HG03135 (cell line): ENCODE measurements around the gene MIER2.
"Not testable (repeated sequence)": the region's sequence is repeated elsewhere in the genome, so short reads cannot be mapped to it uniquely, and the experiment has no call there.

Source experiments
- ATAC-seq: cut with Tn5 transposase; IDR thresholded peaks from one replicate; pipeline ENCODE4 v1.9.1; 2021; ENCODE audit warnings: mild to moderate bottlenecking, moderate library complexity; ENCODE audit not compliant: unreplicated experiment

MIER2 gene, protein sequence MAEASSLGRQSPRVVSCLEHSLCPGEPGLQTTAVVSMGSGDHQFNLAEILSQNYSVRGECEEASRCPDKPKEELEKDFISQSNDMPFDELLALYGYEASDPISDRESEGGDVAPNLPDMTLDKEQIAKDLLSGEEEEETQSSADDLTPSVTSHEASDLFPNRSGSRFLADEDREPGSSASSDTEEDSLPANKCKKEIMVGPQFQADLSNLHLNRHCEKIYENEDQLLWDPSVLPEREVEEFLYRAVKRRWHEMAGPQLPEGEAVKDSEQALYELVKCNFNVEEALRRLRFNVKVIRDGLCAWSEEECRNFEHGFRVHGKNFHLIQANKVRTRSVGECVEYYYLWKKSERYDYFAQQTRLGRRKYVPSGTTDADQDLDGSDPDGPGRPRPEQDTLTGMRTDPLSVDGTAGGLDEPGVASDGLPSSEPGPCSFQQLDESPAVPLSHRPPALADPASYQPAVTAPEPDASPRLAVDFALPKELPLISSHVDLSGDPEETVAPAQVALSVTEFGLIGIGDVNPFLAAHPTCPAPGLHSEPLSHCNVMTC

DNA sequence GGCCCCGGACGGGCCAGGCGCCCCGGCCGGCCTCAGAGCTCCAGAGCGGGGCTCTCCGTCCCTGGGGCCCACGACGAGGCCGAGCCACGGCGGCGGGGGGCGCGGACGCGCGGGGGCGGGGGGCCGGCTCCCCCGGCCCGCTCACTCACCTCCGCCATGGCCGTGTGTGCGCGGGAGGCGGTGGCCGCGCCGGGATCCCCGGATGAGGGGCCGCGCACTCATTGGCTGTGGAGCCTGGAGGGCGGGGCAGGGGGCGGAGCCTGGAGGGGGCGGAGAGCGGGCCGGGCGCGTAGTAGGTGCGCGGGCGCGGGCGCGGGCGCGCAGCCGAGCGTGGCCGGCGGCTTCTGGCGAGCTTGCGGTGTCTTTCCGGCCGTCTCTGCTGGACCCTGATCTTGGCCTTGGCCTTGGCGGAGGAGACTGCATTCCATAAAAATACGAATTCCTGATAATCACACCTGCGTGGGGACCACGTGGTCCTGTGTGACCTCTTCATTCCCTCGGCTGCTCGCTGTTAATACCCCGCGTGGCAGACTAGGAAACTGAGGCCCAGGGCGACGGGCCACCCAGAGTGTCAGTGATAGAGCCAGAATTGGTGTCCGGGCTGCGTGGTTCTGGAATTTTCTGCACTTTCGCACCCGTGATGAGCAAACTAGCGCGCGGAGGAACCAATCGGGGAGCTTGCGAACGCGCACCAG lies at the start of gene MIER2:
MIER2 (minus strand) TSS at position 172 of the 695 bp plus-strand sequence; CDS start at position 158, 14 bp downstream.
- peak; percentile 69 for ATAC-seq

DNA sequence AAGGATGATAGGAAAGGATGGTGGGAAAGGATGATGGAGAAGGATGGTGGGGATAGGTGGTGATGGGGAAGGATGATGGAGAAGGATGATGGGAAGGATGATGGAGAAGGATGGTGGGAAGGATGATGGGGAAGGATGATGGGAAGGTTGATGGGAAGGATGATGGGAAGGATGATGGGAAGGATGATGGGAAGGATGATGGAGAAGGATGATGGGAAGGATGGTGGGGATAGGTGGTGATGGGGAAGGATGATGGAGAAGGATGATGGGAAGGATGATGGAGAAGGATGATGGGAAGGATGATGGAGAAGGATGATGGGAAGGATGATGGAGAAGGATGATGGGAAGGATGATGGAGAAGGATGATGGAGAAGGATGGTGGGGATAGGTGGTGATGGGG lies 49.0 kb upstream of the MIER2 start:
- not testable (repeated sequence) for ATAC-seq

DNA sequence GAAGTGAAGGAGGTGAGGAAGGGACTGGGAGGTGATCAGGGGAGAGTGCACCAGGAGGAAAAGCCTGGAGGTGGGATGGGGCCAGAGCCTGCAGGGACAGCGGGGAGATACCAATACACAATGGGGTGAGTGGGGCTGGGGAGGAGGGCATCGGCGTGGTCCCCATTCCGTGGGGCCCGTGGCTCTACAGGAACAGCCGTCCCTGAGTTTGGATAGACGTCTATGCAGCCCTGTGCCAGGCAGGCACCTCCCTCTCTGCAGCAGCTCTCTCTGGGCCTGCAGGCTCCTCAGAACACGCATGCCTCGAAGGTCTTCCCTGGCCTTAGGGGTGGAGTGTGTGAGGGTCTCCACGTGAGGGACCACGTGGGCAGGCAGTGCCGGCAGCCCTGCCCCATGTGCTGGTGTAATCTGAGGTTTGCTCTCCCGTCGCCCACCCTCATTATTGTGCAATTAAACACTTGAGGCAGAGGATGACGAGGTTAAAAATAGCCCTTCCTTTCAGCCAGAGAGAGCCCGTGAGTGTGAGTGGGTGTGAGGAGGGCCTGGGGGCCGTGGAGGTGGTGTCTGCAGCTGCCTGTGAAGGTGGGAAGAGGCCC lies 47.9 kb upstream of the MIER2 start:
- no peak for ATAC-seq

DNA sequence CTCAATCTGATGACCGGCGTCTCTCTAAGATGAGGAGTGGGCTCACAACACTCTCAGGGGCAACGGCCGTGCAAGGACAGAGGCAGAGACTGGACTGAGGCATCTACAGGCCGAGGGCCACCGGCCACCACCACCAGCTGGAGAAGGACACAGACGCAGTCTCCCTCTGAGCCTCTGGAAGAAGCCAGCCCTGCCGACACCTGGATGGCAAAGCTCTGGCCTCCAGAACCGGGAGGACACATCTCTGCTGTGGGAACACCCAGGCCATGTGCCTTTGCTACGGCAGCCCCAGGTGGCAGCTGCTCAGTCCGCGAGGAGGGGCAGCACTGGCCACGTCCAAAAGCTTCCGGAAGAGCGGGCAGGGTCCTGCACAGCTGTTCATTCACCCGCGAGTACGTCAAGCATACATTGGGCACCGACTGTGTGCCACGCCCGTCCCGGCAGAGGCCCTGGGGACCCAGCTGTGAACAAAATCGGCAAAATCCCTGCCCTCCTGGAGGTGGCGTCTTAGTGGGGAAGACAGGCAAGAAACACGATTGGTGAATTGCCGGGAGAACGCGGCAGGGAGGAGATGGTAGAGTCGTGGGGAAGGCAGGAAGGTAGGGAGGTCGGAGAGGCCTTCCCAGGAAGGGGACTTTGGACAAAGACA lies 47.3 kb upstream of the MIER2 start:
- no peak for ATAC-seq

DNA sequence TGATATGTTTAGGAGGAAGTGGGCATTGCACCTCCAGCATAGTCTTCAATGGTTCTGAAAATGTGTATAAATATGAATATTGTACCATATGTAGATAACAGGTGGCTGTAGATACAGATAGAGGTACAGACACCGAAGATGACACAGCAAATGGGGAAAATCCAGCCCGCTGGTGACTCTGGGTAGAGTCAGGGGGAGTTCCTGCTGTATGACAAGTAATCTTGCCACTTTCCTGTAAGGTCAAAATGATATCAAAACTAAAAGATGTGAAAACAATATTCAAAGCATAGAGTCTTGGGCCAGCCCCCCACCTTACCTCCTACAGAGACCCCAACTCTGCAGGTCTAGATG lies 46.6 kb upstream of the MIER2 start:
- ATAC-seq: no peak

DNA sequence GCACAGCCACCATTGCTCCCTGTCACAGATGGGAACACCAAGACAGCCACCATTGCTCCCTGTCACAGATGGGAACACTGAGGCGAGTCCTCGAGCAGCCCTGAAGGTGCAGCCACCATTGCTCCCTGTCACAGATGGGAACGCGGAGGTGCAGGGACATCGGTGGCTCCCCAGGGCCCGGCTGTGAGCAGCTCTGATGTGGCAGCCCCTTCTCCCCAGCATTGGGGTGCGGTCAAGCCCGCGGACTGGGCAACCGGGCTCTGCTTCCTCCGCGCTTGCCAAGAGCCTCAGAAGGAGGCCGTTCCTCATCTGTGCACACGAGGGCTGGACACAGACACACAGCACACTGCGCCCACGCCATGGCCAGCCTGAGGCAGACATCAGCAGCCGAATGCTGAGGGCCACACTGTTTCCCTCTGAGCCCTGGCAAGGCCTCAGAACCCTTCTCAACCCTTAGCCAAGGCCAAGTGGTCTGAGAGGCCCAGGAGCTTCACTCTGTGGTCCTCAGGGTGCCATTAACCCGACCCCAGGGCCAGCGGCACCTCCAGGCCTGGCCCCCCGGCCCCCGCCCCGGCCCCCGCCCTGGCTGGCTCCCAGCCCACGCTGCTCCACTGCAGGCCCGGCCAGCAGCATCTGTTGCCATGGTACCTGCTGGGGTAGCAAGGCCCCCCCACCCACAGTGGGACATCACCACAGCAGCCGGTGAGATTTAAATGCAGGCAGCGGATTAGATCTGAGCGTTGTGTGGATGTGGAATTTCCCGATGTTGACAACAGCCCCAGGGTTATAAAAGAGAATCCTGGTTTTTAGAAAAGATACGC lies 46.0 kb upstream of the MIER2 start:
- no peak for ATAC-seq

DNA sequence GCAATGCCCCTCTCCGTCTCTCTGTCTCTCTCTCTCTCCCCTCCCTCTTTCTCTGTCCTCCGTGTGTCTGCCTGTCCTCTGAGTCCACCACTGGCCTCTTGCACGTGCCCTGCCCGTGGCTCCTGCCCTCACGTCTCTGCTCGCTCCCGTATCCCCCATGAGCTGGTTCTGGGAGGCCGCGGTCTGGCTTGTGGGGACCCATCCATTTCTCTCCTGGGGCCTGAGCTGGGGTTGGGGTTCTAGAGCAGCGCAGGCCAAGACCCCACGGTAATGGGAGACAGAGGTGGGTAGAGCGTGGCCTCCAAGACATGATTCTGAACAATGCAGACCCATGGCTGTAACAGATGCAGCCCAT lies 45.3 kb upstream of the MIER2 start:
- ATAC-seq: no peak

DNA sequence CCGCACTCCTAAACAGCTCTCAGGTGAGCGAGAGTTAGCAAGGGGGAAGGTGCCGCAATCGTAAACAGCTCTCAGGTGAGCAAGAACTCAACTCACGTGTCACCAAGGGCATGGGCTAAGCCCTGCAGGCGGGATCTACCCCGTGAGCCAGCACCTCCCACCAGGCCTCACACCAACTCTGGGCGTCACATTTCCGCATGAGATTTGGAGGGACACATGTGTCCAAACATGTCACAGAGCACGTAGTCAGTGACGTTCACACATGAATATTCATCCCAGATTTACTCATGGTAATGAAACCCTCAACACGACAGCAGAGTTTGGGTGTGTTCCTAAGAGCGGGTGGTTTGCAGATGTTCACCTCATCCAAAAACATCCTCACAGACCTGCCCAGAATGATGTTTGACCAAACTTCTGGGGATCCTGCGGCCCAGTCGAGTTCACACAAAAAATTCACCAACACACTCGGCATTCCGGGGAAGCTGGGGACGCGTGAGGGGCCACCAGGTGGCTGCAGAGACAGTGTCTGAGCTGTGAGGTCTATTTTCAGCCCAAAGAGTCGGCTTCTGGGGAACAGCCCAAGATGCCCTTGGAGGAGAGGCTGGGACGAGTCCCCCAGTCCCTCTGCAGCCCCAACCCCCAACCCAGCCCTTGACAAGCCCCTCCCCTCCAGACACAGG lies 44.8 kb upstream of the MIER2 start:
- no peak for ATAC-seq

DNA sequence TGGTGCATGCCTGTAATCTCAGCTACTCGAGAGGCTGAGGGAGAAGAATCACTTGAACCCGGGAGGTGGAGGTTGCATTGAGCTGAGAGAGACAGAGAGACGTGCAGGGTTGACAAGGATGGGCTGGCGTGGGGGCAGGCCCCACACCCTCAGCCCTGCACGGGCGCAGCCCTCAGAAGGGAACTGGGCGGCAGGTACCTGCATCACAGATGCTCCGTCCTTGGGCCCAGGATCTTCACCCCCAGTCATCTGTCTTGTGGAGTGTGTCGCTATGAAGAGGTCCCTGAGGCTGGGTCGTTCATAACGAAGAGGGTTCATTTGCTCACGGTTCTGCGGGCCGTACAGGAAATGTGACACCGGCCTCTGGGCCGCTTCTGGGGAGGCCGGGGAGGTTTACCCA lies 44.1 kb upstream of the MIER2 start:
- ATAC-seq: no peak

DNA sequence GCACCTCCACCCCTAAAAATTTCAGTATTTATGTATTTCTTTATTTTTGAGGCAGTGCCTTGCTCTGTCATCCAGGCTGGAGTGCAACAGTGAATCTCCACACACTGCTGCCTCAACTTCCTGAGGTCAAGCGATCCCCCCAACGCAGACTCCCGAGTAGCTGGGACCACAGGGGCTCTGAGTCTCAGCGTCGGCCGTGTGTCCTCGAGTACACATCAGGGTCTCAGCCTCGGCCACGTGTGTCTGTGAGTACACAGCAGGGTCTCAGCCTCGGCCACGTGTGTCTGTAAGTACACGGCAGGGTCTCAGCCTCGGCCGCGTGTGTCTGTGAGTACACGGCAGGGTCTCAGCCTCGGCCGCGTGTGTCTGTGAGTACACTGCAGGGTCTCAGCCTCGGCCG lies 43.2 kb upstream of the MIER2 start:
- ATAC-seq: no peak

DNA sequence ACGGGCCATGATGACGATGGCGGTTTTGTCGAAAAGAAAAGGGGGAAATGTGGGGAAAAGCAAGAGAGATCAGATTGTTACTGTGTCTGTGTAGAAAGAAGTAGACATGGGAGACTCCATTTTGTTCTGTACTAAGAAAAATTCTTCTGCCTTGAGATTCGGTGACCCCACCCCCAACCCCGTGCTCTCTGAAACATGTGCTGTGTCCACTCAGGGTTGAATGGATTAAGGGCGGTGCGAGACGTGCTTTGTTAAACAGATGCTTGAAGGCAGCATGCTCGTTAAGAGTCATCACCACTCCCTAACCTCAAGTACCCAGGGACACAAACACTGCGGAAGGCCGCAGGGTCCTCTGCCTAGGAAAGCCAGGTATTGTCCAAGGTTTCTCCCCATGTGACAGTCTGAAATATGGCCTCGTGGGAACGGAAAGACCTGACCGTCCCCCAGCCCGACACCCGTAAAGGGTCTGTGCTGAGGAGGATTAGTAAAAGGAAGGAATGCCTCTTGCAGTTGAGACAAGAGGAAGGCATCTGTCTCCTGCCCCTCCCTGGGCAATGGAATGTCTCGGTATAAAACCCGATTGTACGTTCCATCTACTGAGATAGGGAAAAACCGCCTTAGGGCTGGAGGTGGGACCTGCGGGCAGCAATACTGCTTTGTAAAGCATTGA lies 42.2 kb upstream of the MIER2 start:
- not testable (repeated sequence) for ATAC-seq

DNA sequence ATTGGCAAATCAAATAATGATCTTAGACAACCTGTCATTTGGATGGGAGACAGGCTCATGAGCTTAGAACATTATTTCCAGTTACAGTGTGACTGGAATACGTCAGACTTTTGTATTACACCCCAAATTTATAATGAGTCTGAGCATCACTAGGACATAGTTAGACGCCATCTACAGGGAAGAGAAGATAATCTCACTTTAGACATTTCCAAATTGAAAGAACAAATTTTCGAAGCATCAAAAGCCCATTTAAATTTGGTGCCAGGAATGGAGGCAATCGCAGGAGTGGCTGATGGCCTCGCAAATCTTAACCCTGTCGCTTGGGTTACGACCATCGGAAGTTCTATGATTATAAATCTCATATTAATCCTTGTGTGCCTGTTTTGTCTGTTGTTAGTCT lies 41.6 kb upstream of the MIER2 start:
- ATAC-seq: not testable (repeated sequence)

DNA sequence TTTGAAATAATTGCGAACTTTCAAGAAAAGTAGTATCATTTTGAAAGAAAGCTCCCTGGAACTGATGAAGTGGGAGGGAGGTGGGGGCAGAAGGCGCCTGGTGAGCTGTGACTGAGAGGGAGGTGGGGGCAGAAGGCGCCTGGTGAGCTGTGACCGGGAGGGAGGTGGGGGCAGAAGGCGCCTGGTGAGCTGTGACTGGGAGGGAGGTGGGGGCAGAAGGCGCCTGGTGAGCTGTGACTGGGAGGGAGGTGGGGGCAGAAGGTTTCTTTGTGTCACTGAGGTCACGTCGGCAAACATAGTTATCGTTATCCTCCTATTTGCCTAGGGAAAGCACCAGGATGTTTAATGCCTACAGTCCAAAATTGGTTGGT lies 40.2 kb upstream of the MIER2 start:
- no peak for ATAC-seq

DNA sequence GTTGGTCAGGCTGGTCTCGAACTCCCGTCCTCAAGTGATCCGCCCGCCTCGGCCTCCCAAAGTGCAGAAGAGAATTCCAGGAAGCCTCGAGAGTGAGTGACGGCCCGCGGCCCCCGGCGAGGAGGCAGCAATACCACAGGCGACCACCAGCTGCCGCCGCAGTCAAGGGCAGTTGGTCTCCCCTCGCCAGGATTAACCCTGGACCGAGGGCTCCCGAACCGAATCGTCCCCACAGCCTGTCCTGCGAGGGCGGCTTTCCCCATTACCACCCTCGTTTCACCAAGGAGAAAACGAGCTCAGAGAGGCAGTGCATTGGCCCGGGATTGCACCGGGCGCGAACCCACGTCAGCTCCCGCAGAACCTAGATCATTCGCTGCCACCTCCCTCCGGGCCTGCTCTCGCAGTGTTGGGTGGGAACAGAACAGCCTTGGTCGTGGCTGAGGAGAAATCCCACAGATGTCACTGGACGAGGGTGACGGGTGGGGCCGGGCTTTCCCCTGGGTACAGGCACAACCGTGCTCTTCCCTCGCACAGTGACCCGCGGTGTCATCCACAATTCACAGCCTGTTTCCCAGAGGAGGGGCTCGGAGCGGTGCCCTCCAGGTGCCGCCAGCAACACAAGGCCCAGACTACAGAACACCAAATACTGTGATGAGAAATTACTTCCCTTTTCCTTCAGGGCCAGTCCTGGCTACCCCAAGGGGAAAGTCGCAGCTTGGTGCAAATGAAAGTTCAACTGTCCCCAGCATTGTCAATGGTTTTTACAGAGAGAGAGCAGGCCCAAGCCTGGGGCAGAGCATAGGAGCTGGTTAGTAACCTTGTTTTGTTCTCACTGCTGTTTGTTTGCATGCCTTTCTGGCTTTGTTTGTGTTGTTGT lies 39.6 kb upstream of the MIER2 start:
- no peak for ATAC-seq

DNA sequence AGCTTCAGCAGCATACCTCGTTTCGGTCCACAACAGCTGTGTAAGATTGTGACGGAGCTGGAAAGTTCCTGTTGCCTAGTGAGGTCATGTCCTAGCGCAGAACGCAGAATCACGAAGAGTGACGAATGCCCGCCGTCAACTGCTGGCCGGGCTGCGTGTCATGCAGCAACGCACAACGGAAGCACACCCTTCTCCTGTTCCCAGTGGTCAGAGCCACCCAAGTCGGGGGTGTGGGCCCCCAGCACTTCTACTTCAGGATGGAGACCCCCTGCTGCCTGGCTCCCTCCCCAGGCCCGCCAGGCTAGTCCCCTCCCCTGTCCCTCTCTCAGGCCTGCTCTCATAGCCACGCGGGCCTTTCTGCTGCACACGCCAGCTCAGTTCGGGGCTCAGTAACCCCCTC lies 38.4 kb upstream of the MIER2 start:
- ATAC-seq: no peak

DNA sequence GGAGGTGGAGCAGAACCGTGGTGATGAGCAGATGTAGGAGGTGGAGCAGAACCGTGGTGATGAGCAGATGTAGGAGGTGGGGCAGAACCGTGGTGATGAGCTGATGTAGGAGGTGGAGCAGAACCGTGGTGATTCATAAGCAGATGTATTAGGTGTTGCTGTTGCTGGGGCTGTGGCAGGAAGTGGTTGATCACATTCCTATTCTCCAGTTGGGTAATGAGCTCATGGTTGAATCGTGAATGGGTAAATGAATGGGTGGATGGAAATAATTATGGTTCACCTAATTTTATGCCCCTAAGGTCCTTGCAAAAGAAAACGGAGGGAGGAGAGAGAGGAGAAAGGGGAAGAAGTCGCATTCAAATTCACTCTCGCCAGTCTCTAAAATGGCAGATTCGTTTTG lies 38.0 kb upstream of the MIER2 start:
- ATAC-seq: not testable (repeated sequence)

DNA sequence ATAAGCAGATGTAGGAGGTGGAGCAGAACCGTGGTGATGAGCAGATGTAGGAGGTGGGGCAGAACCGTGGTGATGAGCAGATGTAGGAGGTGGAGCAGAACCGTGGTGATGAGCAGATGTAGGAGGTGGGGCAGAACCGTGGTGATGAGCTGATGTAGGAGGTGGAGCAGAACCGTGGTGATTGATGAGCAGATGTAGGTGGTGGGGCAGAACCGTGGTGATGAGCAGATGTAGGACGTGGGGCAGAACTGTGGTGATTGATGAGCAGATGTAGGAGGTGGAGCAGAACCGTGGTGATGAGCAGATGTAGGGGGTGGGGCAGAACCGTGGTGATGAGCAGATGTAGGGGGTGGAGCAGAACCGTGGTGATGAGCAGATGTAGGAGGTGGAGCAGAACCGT lies 37.3 kb upstream of the MIER2 start:
- ATAC-seq: not testable (repeated sequence)

DNA sequence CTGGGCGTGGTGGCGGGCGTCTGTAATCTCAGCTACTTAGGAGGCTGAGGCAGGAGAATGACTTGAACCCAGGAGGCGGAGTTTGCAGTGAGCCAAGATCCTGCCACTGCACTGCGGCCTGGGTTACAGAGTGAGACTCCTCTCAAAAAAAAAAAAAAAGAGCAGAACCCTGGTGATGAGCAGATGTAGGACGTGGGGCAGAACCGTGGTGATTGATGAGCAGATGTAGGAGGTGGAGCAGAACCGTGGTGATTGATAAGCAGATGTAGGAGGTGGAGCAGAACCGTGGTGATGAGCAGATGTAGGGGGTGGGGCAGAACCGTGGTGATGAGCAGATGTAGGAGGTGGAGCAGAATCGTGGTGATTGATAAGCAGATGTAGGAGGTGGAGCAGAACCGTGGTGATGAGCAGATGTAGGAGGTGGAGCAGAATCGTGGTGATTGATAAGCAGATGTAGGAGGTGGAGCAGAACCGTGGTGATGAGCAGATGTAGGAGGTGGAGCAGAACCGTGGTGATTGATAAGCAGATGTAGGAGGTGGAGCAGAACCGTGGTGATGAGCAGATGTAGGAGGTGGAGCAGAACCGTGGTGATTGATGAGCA lies 36.1 kb upstream of the MIER2 start:
- not testable (repeated sequence) for ATAC-seq
